Sigmoid colon (tissue), 7 donors: ENCODE measurements around the gene TREML2. TPM values are rescaled to one million over a fixed set of nuclear protein-coding genes. Genes with fewer than 3 reads are reported as not detected.

Experiments used
- DNase-seq: peaks from one replicate; pipeline ENCODE4 v3.0.0-alpha.2; 2019
- H3K27ac ChIP-seq, 4 donors: fragments of 200-600 bp; sonication (generic); one replicate each; pipeline ENCODE4 v1.5.1; 2016 to 2019; ENCODE audit warnings: mild to moderate bottlenecking in 1 of 4
- H3K27me3 ChIP-seq, 3 donors: fragments of 200-600 bp; sonication (generic); one replicate each; pipeline ENCODE4 v1.5.1; 2019; ENCODE audit warnings: mild to moderate bottlenecking in 1 of 3
- H3K36me3 ChIP-seq, 4 donors: fragments of 200-600 bp; sonication (generic); one replicate each; pipeline ENCODE4 v1.5.1; 2016 to 2019
- H3K4me1 ChIP-seq, 4 donors: fragments of 200-600 bp; sonication (generic); one replicate each; pipeline ENCODE4 v1.5.1; 2017 to 2019
- H3K4me3 ChIP-seq, 4 donors: fragments of 200-600 bp; sonication (generic); one replicate each; pipeline ENCODE4 v1.5.1; 2017 to 2019; ENCODE audit warnings: mild to moderate bottlenecking in 2 of 4, moderate library complexity in 1 of 4
- H3K9me3 ChIP-seq, 4 donors: fragments of 200-600 bp in 3 of 4; sonication (generic) in 3 of 4; one replicate each; pipeline versions ENCODE4 v1.5.1 to v1.6.1; 2013 to 2019
- CTCF ChIP-seq, 4 experiments: fragments of 450-650 bp in 3 of 4; fragments of 200-600 bp in 1 of 4; IDR thresholded peaks; one replicate each; pipeline ENCODE4 v1.5.1; 2016 to 2019; ENCODE audit warnings: antibody characterized with exemption in 4 of 4, mild to moderate bottlenecking in 3 of 4, moderate library complexity in 2 of 4
- EP300 ChIP-seq, 4 donors: sonication (generic); formaldehyde crosslinking; IDR thresholded peaks; one replicate each; pipeline ENCODE4 v1.6.1; 2017; ENCODE audit warnings: antibody characterized with exemption in 4 of 4
- POLR2A ChIP-seq, 2 donors: fragments of 450-650 bp; IDR thresholded peaks; one replicate each; pipeline ENCODE4 v1.6.1; 2016; ENCODE audit warnings: antibody characterized with exemption in 2 of 2, mild to moderate bottlenecking in 2 of 2, moderate library complexity in 2 of 2
- POLR2AphosphoS5 ChIP-seq, 4 donors: sonication (generic); formaldehyde crosslinking; IDR thresholded peaks; one replicate each; pipeline ENCODE4 v1.6.1; 2017; ENCODE audit warnings: antibody characterized with exemption in 4 of 4
- WGBS, 2 donors: extraction: QIAGEN DNeasy Blood & Tissue Kit; methylation state at CpG; one replicate each; pipeline ENCODE4 v1.1.7; 2013; 5-methylcytosine and 5-hydroxymethylcytosine counted together
- intact Hi-C: fragments of 100-400 bp; cut with DNase I; formaldehyde crosslinking; loops from one replicate; pipeline ENCODE4 v1.15.1; 2023
- polyA plus RNA-seq, 3 donors: library from polyadenylated mRNA; stranded (reverse); fragments of 200-250 nt; gene quantifications; one replicate each; pipeline ENCODE4 v1.2.3, GENCODE V29; 2013
- total RNA-seq, 4 donors: library from RNA; depleted of rRNA; stranded (reverse); fragments of >200 nt; gene quantifications; one replicate each; pipeline ENCODE4 v1.1.0, GENCODE V29; 2016
- donor health status: healthy with polysubstance abuse.
- donor health status: Bipolar disorder and iron deficiency.
- donor health status: healthy.

Gene TREML2
- total and polyA plus RNA-seq, 7 donors: 3.7 TPM; not detected in 6

GRCh38 chr6:41228616-41229015 lies 27.7 kb upstream of the TREML2 start:
- H3K9me3 ChIP-seq: no peaks in the 10 kb centered on the region
- 55 to 68% methylated on average over 5 of the region's 5 CpGs for WGBS, 2 donors
- no peak for DNase-seq

GRCh38 chr6:41228096-41228495 lies 27.1 kb upstream of the TREML2 start, which contains the start of gene TREML4:
Gene TREML4 (plus strand): TSS chr6:41228349. CDS start chr6:41228428, 79 bp downstream.
- no peak for TF ChIP-seq POLR2A (IDR thresholded peaks at IDR 0.05)
- no peak for TF ChIP-seq CTCF (IDR thresholded peaks at IDR 0.05)
- TF ChIP-seq POLR2AphosphoS5 (IDR thresholded peaks at IDR 0.05): no peak
- TF ChIP-seq EP300 (IDR thresholded peaks at IDR 0.05): no peak
- Histone ChIP-seq H3K4me1 (no peaks in the 10 kb centered on the region), H3K27me3 (peaks cover 0 to 7% (median 0%) of the 10 kb centered on the region in 3 donors), H3K4me3 (no peak within 1 kb of the TSS), H3K9me3 (no peaks in the 10 kb centered on the region), H3K27ac (no peak within 1 kb of the TSS), H3K36me3 (no peaks in the 10 kb centered on the region)
- no peak for DNase-seq
- intact Hi-C loops: no loop called here
- whole genome bisulfite sequencing, 2 donors: 62 to 67% methylated on average over 5 of the region's 5 CpGs

More at GRCh38 chr6:41228616-41229015, 27.7 kb upstream of the TREML2 start:
- no peaks in the 10 kb centered on the region for H3K36me3 ChIP-seq
- H3K27me3 ChIP-seq: peaks cover 0 to 7% (median 0%) of the 10 kb centered on the region in 3 donors
- intact Hi-C loops: no loop called here
- no peak overlapping the region for H3K27ac ChIP-seq
- no peaks in the 10 kb centered on the region for H3K4me1 ChIP-seq
- TF ChIP-seq POLR2AphosphoS5 (IDR thresholded peaks at IDR 0.05) (no peak), EP300 (IDR thresholded peaks at IDR 0.05) (no peak), POLR2A (IDR thresholded peaks at IDR 0.05) (no peak), CTCF (IDR thresholded peaks at IDR 0.05) (no peak)
- no peak overlapping the region for H3K4me3 ChIP-seq

GRCh38 chr6:41226752-41227151 lies 25.8 kb upstream of the TREML2 start:
- DNase-seq: no peak
- no peak for TF ChIP-seq POLR2AphosphoS5 (IDR thresholded peaks at IDR 0.05)
- TF ChIP-seq EP300 (IDR thresholded peaks at IDR 0.05): no peak
- TF ChIP-seq POLR2A (IDR thresholded peaks at IDR 0.05): no peak
- TF ChIP-seq CTCF (IDR thresholded peaks at IDR 0.05): no peak
- peaks cover 0 to 7% (median 0%) of the 10 kb centered on the region in 3 donors for H3K27me3 ChIP-seq
- no peaks in the 10 kb centered on the region for H3K4me1 ChIP-seq
- H3K4me3 ChIP-seq: no peak overlapping the region
- intact Hi-C loops: no loop called here
- no peak overlapping the region for H3K27ac ChIP-seq
- WGBS, 2 donors: 38 to 61% methylated on average over 3 of the region's 3 CpGs
- H3K36me3 ChIP-seq: no peaks in the 10 kb centered on the region
- H3K9me3 ChIP-seq: no peaks in the 10 kb centered on the region

GRCh38 chr6:41224800-41225199 lies 23.9 kb upstream of the TREML2 start:
- no peak overlapping the region for H3K27ac ChIP-seq
- no peak for DNase-seq
- no peaks in the 10 kb centered on the region for H3K4me1 ChIP-seq
- 87 to 88% methylated on average over 1 of the region's 1 CpG for WGBS, 2 donors
- H3K27me3 ChIP-seq: peaks cover 0 to 3% (median 0%) of the 10 kb centered on the region in 3 donors
- peaks cover 0 to 7% (median 0%) of the 10 kb centered on the region in 4 donors for H3K9me3 ChIP-seq
- intact Hi-C loops: no loop called here
- no peak for TF ChIP-seq POLR2AphosphoS5 (IDR thresholded peaks at IDR 0.05)
- TF ChIP-seq POLR2A (IDR thresholded peaks at IDR 0.05): no peak
- no peak for TF ChIP-seq EP300 (IDR thresholded peaks at IDR 0.05)
- no peak for TF ChIP-seq CTCF (IDR thresholded peaks at IDR 0.05)
- H3K4me3 ChIP-seq: no peak overlapping the region
- H3K36me3 ChIP-seq: no peaks in the 10 kb centered on the region

- Histone ChIP-seq H3K4me3 (no peak overlapping the region), H3K9me3 (peaks cover 0 to 10% (median 0%) of the 10 kb centered on the region in 4 donors), H3K36me3 (no peaks in the 10 kb centered on the region), H3K27me3 (peaks cover 0 to 2% (median 0%) of the 10 kb centered on the region in 3 donors), H3K27ac (no peak overlapping the region), H3K4me1 (no peaks in the 10 kb centered on the region)
- WGBS, 2 donors: 75 to 83% methylated on average over 5 of the region's 5 CpGs
- TF ChIP-seq POLR2AphosphoS5 (IDR thresholded peaks at IDR 0.05) (no peak), EP300 (IDR thresholded peaks at IDR 0.05) (no peak), CTCF (IDR thresholded peaks at IDR 0.05) (no peak)
- intact Hi-C loops: no loop called here
- DNase-seq: no peak
Measured at GRCh38 chr6:41222513-41222912, 21.6 kb upstream of the TREML2 start.
